ENCODE results near the gene GNS. TPM values are rescaled to one million over a fixed set of nuclear protein-coding genes. Genes with fewer than 3 reads are reported as not detected.

The GNS gene
- total and polyA plus RNA-seq, 2 donors (not counting 3 experiments of a cell fraction or from before 2014, with no cell fraction given): 107 to 142 TPM

DNA sequence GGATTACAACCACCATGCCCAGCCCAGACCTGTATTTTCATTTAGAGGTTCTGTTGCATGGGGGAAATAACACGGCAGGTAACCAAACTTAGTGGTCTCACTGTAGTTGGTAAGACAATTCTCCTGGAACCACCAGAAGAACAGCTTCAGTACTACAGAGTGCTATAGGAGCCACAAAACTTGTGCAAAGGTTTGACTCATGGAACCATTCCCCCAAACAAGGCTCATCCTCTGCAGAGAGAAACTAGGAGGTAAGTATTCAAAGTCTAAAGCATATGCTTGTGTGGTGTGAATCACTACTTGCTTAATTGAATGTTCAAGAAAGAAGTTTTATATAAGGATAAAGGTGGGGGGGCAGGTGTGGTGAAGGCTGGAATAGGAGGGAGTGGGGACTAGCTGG lies 58.7 kb downstream of the GNS start:
- intact Hi-C loops (cut with micrococcal nuclease) (no loop called here), dilution Hi-C loops (cut with MboI; ENCODE audit: extremely low pct_ligation_motif_present, low sequenced_read_pairs) (no loop called here)
- BruUV-seq (replicated peaks): no TSS peak
- DNase-seq (ENCODE audit: low read depth, low spot score) (no peak), FAIRE-seq (no peak)
- H3K4me2 ChIP-seq (ENCODE audit: insufficient read depth, low read length): no peak overlapping the region
- no peaks in the 10 kb centered on the region for H4K20me1 ChIP-seq (replicated peaks; ENCODE audit: control insufficient read depth, extremely low read depth, insufficient read depth, low read length)
- H2AFZ ChIP-seq (ENCODE audit: low read depth, low read length): no peak overlapping the region
- no peaks in the 10 kb centered on the region for H3K4me1 ChIP-seq (ENCODE audit: control insufficient read depth, extremely low read depth, insufficient read depth, low read length)
- peaks cover under 1 to 7% of the 10 kb centered on the region in 2 experiments for H3K36me3 ChIP-seq (ENCODE audit: control insufficient read depth in 2 of 2, extremely low read depth in 1 of 2, insufficient read depth in 2 of 2, low read length in 2 of 2)
- CTCF ChIA-PET: interaction anchor here (1.6 kb wide), 1 partner anchor 152 kb away, joined by 13 read pairs; no protein-coding TSS in a partner anchor
- no peaks in the 10 kb centered on the region for H3K9me3 ChIP-seq (replicated peaks; ENCODE audit: control insufficient read depth, insufficient read depth, low read length)
- POLR2A ChIA-PET: no interaction called here
- no peak overlapping the region for H3K4me3 ChIP-seq (replicated peaks in 1 of 3; ENCODE audit: insufficient read depth in 1 of 3, low read depth in 1 of 3, low read length in 3 of 3)
- no peak overlapping the region for H3K27ac ChIP-seq (ENCODE audit: insufficient read depth, low read depth, low read length)
- no peak for TF ChIP-seq POLR2A (IDR thresholded peaks at IDR 0.05; ENCODE audit: low read depth, low read length)
- TF ChIP-seq MYC (IDR thresholded peaks at IDR 0.05; ENCODE audit: low read depth, low read length): no peak
- no peak for TF ChIP-seq FOS (IDR thresholded peaks at IDR 0.05; ENCODE audit: borderline replicate concordance, insufficient read depth, low read length)
- no peak for TF ChIP-seq GATA2 (IDR thresholded peaks at IDR 0.05; ENCODE audit: insufficient read depth, insufficient read length, low read depth, low read length)
- TF ChIP-seq JUN (IDR thresholded peaks at IDR 0.05; ENCODE audit: borderline replicate concordance, insufficient read depth, insufficient read length, low read depth): no peak
- TF ChIP-seq CTCF (IDR thresholded peaks at IDR 0.05; ENCODE audit: extremely low read depth in 1 of 2, insufficient read depth in 1 of 2, low read depth in 1 of 2, low read length in 2 of 2): no peak
- TF ChIP-seq MAX (IDR thresholded peaks at IDR 0.05; ENCODE audit: insufficient read depth, insufficient read length): no peak
- no peak for TF ChIP-seq EZH2 (IDR thresholded peaks at IDR 0.05; ENCODE audit: borderline replicate concordance, low read depth, low read length, severe bottlenecking)
- TF ChIP-seq POLR2AphosphoS5 (IDR thresholded peaks at IDR 0.05; ENCODE audit: insufficient read depth, low read depth, low read length): no peak
- no peaks in the 10 kb centered on the region for H3K9me1 ChIP-seq (replicated peaks; ENCODE audit: control insufficient read depth, extremely low read depth, insufficient read depth, low read length)
- H3K79me2 ChIP-seq (ENCODE audit: control insufficient read depth, insufficient read depth, low read length): peaks cover 2% of the 10 kb centered on the region
- H3K9ac ChIP-seq (replicated peaks; ENCODE audit: extremely low read depth, insufficient read depth, low read length): no peak overlapping the region
- no peaks in the 10 kb centered on the region for H3K27me3 ChIP-seq (ENCODE audit: control insufficient read depth in 2 of 2, insufficient read depth in 2 of 2, low read length in 2 of 2)

Data from endothelial cell of umbilical vein (primary cell).